Measurements from ENCODE around the gene NRAP. TPM values are rescaled to one million over a fixed set of nuclear protein-coding genes. Genes with fewer than 3 reads are reported as not detected.

Gene NRAP
- total RNA-seq, 1 donor: under 0.01 TPM

- DNase-seq (ENCODE audit: low read depth): no peak
- H3K4me3 ChIP-seq (ENCODE audit: low read depth, low read length): no peak overlapping the region
- no peak for TF ChIP-seq CTCF (IDR thresholded peaks at IDR 0.05; ENCODE audit: insufficient read depth, low read depth, low read length)
Measured at GRCh38 chr10:113692271-113692670, 28.4 kb upstream of the NRAP start.

GRCh38 chr10:113691381-113691780, 27.5 kb upstream of the NRAP start:
- TF ChIP-seq CTCF (IDR thresholded peaks at IDR 0.05; ENCODE audit: insufficient read depth, low read depth, low read length): no peak
- H3K4me3 ChIP-seq (ENCODE audit: low read depth, low read length): no peak overlapping the region
- no peak for DNase-seq (ENCODE audit: low read depth)

GRCh38 chr10:113690749-113691148, 26.9 kb upstream of the NRAP start:
- TF ChIP-seq CTCF (IDR thresholded peaks at IDR 0.05; ENCODE audit: insufficient read depth, low read depth, low read length): no peak
- H3K4me3 ChIP-seq (ENCODE audit: low read depth, low read length): no peak overlapping the region
- no peak for DNase-seq (ENCODE audit: low read depth)

- no peak for DNase-seq (ENCODE audit: low read depth)
- H3K4me3 ChIP-seq (ENCODE audit: low read depth, low read length): no peak overlapping the region
- no peak for TF ChIP-seq CTCF (IDR thresholded peaks at IDR 0.05; ENCODE audit: insufficient read depth, low read depth, low read length)
Measured at GRCh38 chr10:113689574-113689973, 25.7 kb upstream of the NRAP start.

GRCh38 chr10:113689057-113689456, 25.2 kb upstream of the NRAP start:
- no peak for TF ChIP-seq CTCF (IDR thresholded peaks at IDR 0.05; ENCODE audit: insufficient read depth, low read depth, low read length)
- no peak for DNase-seq (ENCODE audit: low read depth)
- no peak overlapping the region for H3K4me3 ChIP-seq (ENCODE audit: low read depth, low read length)

- TF ChIP-seq CTCF (IDR thresholded peaks at IDR 0.05; ENCODE audit: insufficient read depth, low read depth, low read length): no peak
- no peak overlapping the region for H3K4me3 ChIP-seq (ENCODE audit: low read depth, low read length)
- DNase-seq (ENCODE audit: low read depth): no peak
Measured at GRCh38 chr10:113687037-113687436, 23.2 kb upstream of the NRAP start.

GRCh38 chr10:113686028-113686427, 22.2 kb upstream of the NRAP start:
- no peak for DNase-seq (ENCODE audit: low read depth)
- H3K4me3 ChIP-seq (ENCODE audit: low read depth, low read length): no peak overlapping the region
- TF ChIP-seq CTCF (IDR thresholded peaks at IDR 0.05; ENCODE audit: insufficient read depth, low read depth, low read length): no peak
